A549 (cell line): ENCODE measurements around the gene NCL. TPM values are rescaled to one million over a fixed set of nuclear protein-coding genes. Genes with fewer than 3 reads are reported as not detected.
A peak's percentile ranks its signal among the peaks of the same experiment; 100 is the strongest.
"Not testable (repeated sequence)": the region's sequence is repeated elsewhere in the genome, so short reads cannot be mapped to it uniquely, and the experiment has no call there.

Experiments used
- ATAC-seq, 2 experiments: fragments of 200-7000 bp in 1 of 2; fragments of >200 bp in 1 of 2; cut with Nextera tagmentation in 1 of 2; cut with Tn5 transposase in 1 of 2; 3 replicates each; pipeline versions ENCODE4 v1.8.0 to v1.9.1; 2018 to 2020; ENCODE audit warnings: mild to moderate bottlenecking in 1 of 2, moderate library complexity in 1 of 2
- CTCF ChIA-PET: fragments of 300-600 bp; sonication (Branson Sonifier 250); formaldehyde crosslinking; extraction: SDS; loops from one replicate; lab custom pipeline; 2021; ENCODE audit warnings: antibody characterized with exemption, inconsistent platforms; lab: Yijun Ruan, JAX
- POLR2A ChIA-PET: fragments of 350-600 bp; formaldehyde crosslinking; extraction: SDS; loops from one replicate; lab custom pipeline; 2021; ENCODE audit warnings: antibody characterized with exemption, inconsistent platforms; lab: Yijun Ruan, JAX
- DNase-seq, 2 experiments: peaks; one replicate each; pipeline versions ENCODE4 v3.0.0 to v3.0.0-alpha.2; 2011 to 2016; ENCODE audit warnings: low read depth in 1 of 2, low spot score in 1 of 2
- FAIRE-seq: peaks from 2 replicates; lab custom pipeline; 2011; peaks lifted over from hg19 to GRCh38; lab: Jason Lieb, UNC
- H3K27ac ChIP-seq, 2 experiments: fragments of >200 bp; sonication (Bioruptor Twin); formaldehyde crosslinking; 3 replicates each; pipeline ENCODE4 v1.5.1; 2016 to 2017
- H3K4me1 ChIP-seq: fragments of >200 bp; sonication (Bioruptor Twin); formaldehyde crosslinking; 3 replicates; pipeline ENCODE4 v1.6.1; 2016
- H3K4me2 ChIP-seq: fragments of >200 bp; sonication (Bioruptor Twin); formaldehyde crosslinking; 3 replicates; pipeline ENCODE4 v1.6.1; 2016
- H3K4me3 ChIP-seq: fragments of >200 bp; sonication (Bioruptor Twin); formaldehyde crosslinking; 3 replicates; pipeline ENCODE4 v1.5.1; 2016
- H3K9me3 ChIP-seq: fragments of >200 bp; sonication (Bioruptor Twin); formaldehyde crosslinking; 3 replicates; pipeline ENCODE4 v1.6.1; 2016
- CBX2 ChIP-seq: fragments of 200-600 bp; sonication (generic); IDR thresholded peaks from 2 replicates; pipeline ENCODE4 v1.6.1; 2016; ENCODE audit warnings: low read depth, mild to moderate bottlenecking, borderline replicate concordance
- CTCF ChIP-seq: fragments of >200 bp; sonication (Bioruptor Twin); formaldehyde crosslinking; IDR thresholded peaks from 3 replicates; pipeline ENCODE4 v1.5.1; 2016
- EHF ChIP-seq: fragments of 250-450 bp; sonication (Bioruptor Pico); IDR thresholded peaks from 2 replicates; pipeline ENCODE4 v1.5.0; 2020; ENCODE audit warnings: mild to moderate bottlenecking
- EP300 ChIP-seq, 2 experiments: fragments of >200 bp; sonication (Bioruptor Twin); formaldehyde crosslinking; IDR thresholded peaks; 2 replicates in 1 of 2; 3 replicates in 1 of 2; pipeline ENCODE4 v1.6.1; 2016 to 2017
- ESRRA ChIP-seq: fragments of 150-350 bp; IDR thresholded peaks from 2 replicates; pipeline ENCODE4 v1.6.1; 2014; ENCODE audit warnings: mild to moderate bottlenecking, low read length, borderline replicate concordance
- GATA3 ChIP-seq: IDR thresholded peaks from 2 replicates; pipeline ENCODE4 v1.6.1; 2012; ENCODE audit warnings: borderline replicate concordance
- HDAC2 ChIP-seq: fragments of 200-600 bp; sonication (generic); IDR thresholded peaks from 2 replicates; pipeline ENCODE4 v1.6.1; 2016
- HEYL ChIP-seq: fragments of 250-450 bp; sonication (Bioruptor Pico); IDR thresholded peaks from 2 replicates; pipeline ENCODE4 v1.8.0; 2021; ENCODE audit warnings: mild to moderate bottlenecking, moderate library complexity
- HMGXB4 ChIP-seq: fragments of 250-450 bp; sonication (Bioruptor Pico); IDR thresholded peaks from 2 replicates; pipeline ENCODE4 v1.5.0; 2021; ENCODE audit warnings: mild to moderate bottlenecking, moderate library complexity, borderline replicate concordance
- HOXB5 ChIP-seq: fragments of 250-450 bp; sonication (Bioruptor Pico); IDR thresholded peaks from 2 replicates; pipeline ENCODE4 v1.5.0; 2020; ENCODE audit warnings: mild to moderate bottlenecking, moderate library complexity
- JUN ChIP-seq, 2 experiments: fragments of >200 bp; sonication (Bioruptor Twin); formaldehyde crosslinking; IDR thresholded peaks; 2 replicates in 1 of 2; 3 replicates in 1 of 2; pipeline ENCODE4 v1.6.1; 2016 to 2017
- JUNB ChIP-seq: fragments of >200 bp; sonication (Bioruptor Twin); formaldehyde crosslinking; IDR thresholded peaks from 2 replicates; pipeline ENCODE4 v1.6.1; 2016
- KDM1A ChIP-seq: fragments of 200-600 bp; sonication (generic); IDR thresholded peaks from 2 replicates; pipeline ENCODE4 v1.6.1; 2016; ENCODE audit warnings: low read depth, mild to moderate bottlenecking
- NPAS2 ChIP-seq: fragments of 250-450 bp; sonication (Bioruptor Pico); IDR thresholded peaks from 2 replicates; pipeline ENCODE4 v1.8.0; 2022; ENCODE audit warnings: mild to moderate bottlenecking, moderate library complexity, borderline replicate concordance
- POLR2AphosphoS2 ChIP-seq: conservative IDR thresholded peaks from 2 replicates; pipeline ENCODE4 v1.6.1; 2012; ENCODE audit warnings: low read length, improper control_type of control experiment, inconsistent platforms
- RAD21 ChIP-seq, 2 experiments: fragments of >200 bp in 1 of 2; sonication (Bioruptor Twin) in 1 of 2; formaldehyde crosslinking in 1 of 2; IDR thresholded peaks in 1 of 2; conservative IDR thresholded peaks in 1 of 2; 2 replicates in 1 of 2; 3 replicates in 1 of 2; pipeline ENCODE4 v1.6.1; 2012 to 2018; ENCODE audit warnings: inconsistent platforms in 1 of 2
- RARB ChIP-seq: fragments of 250-450 bp; sonication (Bioruptor Pico); IDR thresholded peaks from 2 replicates; pipeline ENCODE4 v1.8.0; 2021; ENCODE audit warnings: mild to moderate bottlenecking, moderate library complexity
- RCOR1 ChIP-seq: fragments of 150-350 bp; IDR thresholded peaks from 2 replicates; pipeline ENCODE4 v1.6.1; 2014; ENCODE audit warnings: antibody characterized with exemption, low read length, low read depth
- SMC3 ChIP-seq: fragments of >200 bp; sonication (Bioruptor Twin); formaldehyde crosslinking; IDR thresholded peaks from 3 replicates; pipeline ENCODE4 v1.6.1; 2018; ENCODE audit warnings: inconsistent platforms
- TP53 ChIP-seq: fragments of 250-450 bp; sonication (Bioruptor Pico); IDR thresholded peaks from 2 replicates; pipeline ENCODE4 v1.5.0; 2021; ENCODE audit warnings: mild to moderate bottlenecking, moderate library complexity
- ZNF302 ChIP-seq: fragments of 250-450 bp; sonication (Bioruptor Pico); IDR thresholded peaks from 2 replicates; pipeline ENCODE4 v1.9.0; 2021; ENCODE audit warnings: inconsistent platforms, mild to moderate bottlenecking, moderate library complexity
- ZSCAN20 ChIP-seq: fragments of 250-450 bp; sonication (Bioruptor Pico); IDR thresholded peaks from 2 replicates; pipeline ENCODE4 v1.8.0; 2022; ENCODE audit warnings: mild to moderate bottlenecking, moderate library complexity
- WGBS: methylation state at CpG from one replicate; pipeline ENCODE4 v1.1.6; 2017; ENCODE audit errors: missing lambda C conversion rate; 5-methylcytosine and 5-hydroxymethylcytosine counted together
- polyA plus RNA-seq, 4 experiments: library from polyadenylated mRNA; depleted of rRNA in 3 of 4; stranded (reverse); fragments of >200 nt; fragmentation: RNase III in 1 of 4; extraction: RNeasy Plus Mini Kit Qiagen cat#74134 plus additional on column Dnase treatment in 1 of 4; gene quantifications; 2 replicates in 3 of 4; 3 replicates in 1 of 4; pipeline ENCODE4 v1.2.3, GENCODE V29; 2011 to 2017

Gene NCL
- polyA plus RNA-seq, 2 of the 4 experiments (the other 2 are of a cell fraction) = 390 to 766 TPM

- ATAC-seq (no peak), FAIRE-seq (no peak), DNase-seq (peak in 1 of 2 experiments; percentile 33)
- Histone ChIP-seq H3K27ac (no peak overlapping the region), H3K9me3 (peaks cover 9% of the 10 kb centered on the region), H3K4me1 (peaks cover 5% of the 10 kb centered on the region; the same call in 2 of the 3 replicates), H3K4me3 (no peak overlapping the region), H3K4me2 (no peak overlapping the region)
- WGBS = 72% methylated on average over 6 of the region's 6 CpGs
- ChIA-PET POLR2A (no interaction called here), CTCF (interaction anchor here (0.6 to 20.2 kb wide), 12 partner anchors 13 to 586 kb away, joined by 3 to 333 read pairs (median 10); partner anchors contain the start of gene B3GNT7)
- TF ChIP-seq ZSCAN20 (CRISPR knock-in tag) (no peak), RARB (CRISPR knock-in tag) (no peak), HOXB5 (CRISPR knock-in tag) (no peak), TP53 (CRISPR knock-in tag) (no peak), NPAS2 (CRISPR knock-in tag) (no peak), ZNF302 (CRISPR knock-in tag) (no peak), CBX2 (no peak), EP300 (IDR thresholded peaks at IDR 0.05) (no peak), JUN (IDR thresholded peaks at IDR 0.05) (no peak), GATA3 (no peak), POLR2AphosphoS2 (no peak), RCOR1 (no peak)
Observed at GRCh38 chr2:231410293-231411004, 53.8 kb downstream of the NCL start.

GRCh38 chr2:231409776-231410175, 54.5 kb downstream of the NCL start:
- ChIA-PET POLR2A (interaction anchor here (0.9 kb wide), 1 partner anchor 54 kb away, joined by 3 read pairs; the partner anchor contains the start of gene NCL), CTCF (interaction anchor here (0.8 to 20.2 kb wide), 5 partner anchors 12 to 281 kb away, joined by 3 to 333 read pairs (median 141); partner anchors contain the start of gene B3GNT7)
- Histone ChIP-seq H3K4me1 (peaks cover 8% of the 10 kb centered on the region; the same call in 2 of the 3 replicates), H3K9me3 (peaks cover 9% of the 10 kb centered on the region), H3K4me3 (no peak overlapping the region), H3K4me2 (no peak overlapping the region), H3K27ac (no peak overlapping the region)
- FAIRE-seq = no peak
- TF ChIP-seq JUNB (no peak), HMGXB4 (CRISPR knock-in tag) (no peak), EHF (no peak), ESRRA (no peak), HDAC2 (no peak), NPAS2 (CRISPR knock-in tag) (no peak), JUN (IDR thresholded peaks at IDR 0.05) (no peak), KDM1A (no peak), HEYL (CRISPR knock-in tag) (no peak)
- 88% methylated on average over 5 of the region's 5 CpGs for WGBS
- ATAC-seq = no peak
- DNase-seq = no peak

GRCh38 chr2:231408304-231408703, 56.0 kb downstream of the NCL start:
- not testable (repeated sequence) for H3K4me1 ChIP-seq, H3K4me3 ChIP-seq, H3K4me2 ChIP-seq
- peak in 1 of 2 experiments; percentile 25; a peak in 2 of 5 replicates for TF ChIP-seq RAD21 (conservative IDR thresholded peaks at IDR 0.05 in 1 of 2, IDR thresholded peaks at IDR 0.05 in 1 of 2)
- TF ChIP-seq SMC3 = 0 out of 3 replicates have a peak, but pooled peaks have one; percentile 29
- TF ChIP-seq CTCF = peak; percentile 29; the same call in 2 of the 3 replicates
- TF ChIP-seq, all 56 proteins: peak for 3; not testable (repeated sequence) for 53
- not testable (repeated sequence) for H3K9me3 ChIP-seq, DNase-seq, ATAC-seq, FAIRE-seq, H3K27ac ChIP-seq
- CTCF ChIA-PET = interaction anchor here (0.7 to 20.2 kb wide), 9 partner anchors 8 to 304 kb away, joined by 3 to 333 read pairs (median 4); partner anchors contain the start of gene B3GNT7
- POLR2A ChIA-PET = interaction anchor here (1.0 kb wide), 1 partner anchor 56 kb away, joined by 3 read pairs; the partner anchor contains the start of gene NCL
- WGBS = 36% methylated on average over 9 of the region's 9 CpGs

- FAIRE-seq, DNase-seq, H3K9me3 ChIP-seq, H3K4me3 ChIP-seq, ATAC-seq, H3K27ac ChIP-seq, H3K4me2 ChIP-seq, H3K4me1 ChIP-seq: not testable (repeated sequence)
- 52% methylated on average over 5 of the region's 5 CpGs for WGBS
- CTCF ChIA-PET = interaction anchor here (1.1 to 20.2 kb wide), 10 partner anchors 9 to 304 kb away, joined by 3 to 333 read pairs (median 4); partner anchors contain the start of gene B3GNT7
- POLR2A ChIA-PET = interaction anchor here (1.0 kb wide), 1 partner anchor 56 kb away, joined by 3 read pairs; the partner anchor contains the start of gene NCL
Observed at GRCh38 chr2:231407686-231408085, 56.6 kb downstream of the NCL start.
